Amniotic epithelial cell (primary cell): ENCODE data around the gene SHC1.
A peak's percentile ranks its signal among the peaks of the same experiment; 100 is the strongest.

Source experiments
- DNase-seq: peaks from one replicate; pipeline ENCODE4 v3.0.0-alpha.2; 2010; ENCODE audit warnings: low read depth

SHC1 gene

GRCh38 chr1:154937085-154937987 lies 33.2 kb downstream of the SHC1 start:
- peak; percentile 93 for DNase-seq

- peak; percentile 95 for DNase-seq
Measured at GRCh38 chr1:154936555-154937084, 33.9 kb downstream of the SHC1 start, which contains the start of gene PMVK. Gene PMVK (minus strand): TSS chr1:154936719. CDS start chr1:154936685, 34 bp downstream.

GRCh38 chr1:154935749-154936554 lies 34.6 kb downstream of the SHC1 start:
- no peak for DNase-seq

GRCh38 chr1:154934358-154934948 lies 36.1 kb downstream of the SHC1 start:
- DNase-seq: no peak

- DNase-seq: no peak
Measured at GRCh38 chr1:154931940-154932487, 38.5 kb downstream of the SHC1 start.

GRCh38 chr1:154926201-154926600 lies 44.3 kb downstream of the SHC1 start:
- DNase-seq: no peak

GRCh38 chr1:154925335-154926170 lies 45.0 kb downstream of the SHC1 start:
- DNase-seq: no peak

- DNase-seq: no peak
Measured at GRCh38 chr1:154923695-154924094, 46.9 kb downstream of the SHC1 start.

GRCh38 chr1:154913273-154913672 lies 57.3 kb downstream of the SHC1 start:
- no peak for DNase-seq

GRCh38 chr1:154912755-154913154 lies 57.8 kb downstream of the SHC1 start:
- DNase-seq: no peak
